GM18520 (cell line): ENCODE measurements around the gene CWC27.

ENCODE experiments used
- ATAC-seq: cut with Tn5 transposase; IDR thresholded peaks from one replicate; pipeline ENCODE4 v1.9.1; 2021; ENCODE audit not compliant: unreplicated experiment

The CWC27 gene

DNA sequence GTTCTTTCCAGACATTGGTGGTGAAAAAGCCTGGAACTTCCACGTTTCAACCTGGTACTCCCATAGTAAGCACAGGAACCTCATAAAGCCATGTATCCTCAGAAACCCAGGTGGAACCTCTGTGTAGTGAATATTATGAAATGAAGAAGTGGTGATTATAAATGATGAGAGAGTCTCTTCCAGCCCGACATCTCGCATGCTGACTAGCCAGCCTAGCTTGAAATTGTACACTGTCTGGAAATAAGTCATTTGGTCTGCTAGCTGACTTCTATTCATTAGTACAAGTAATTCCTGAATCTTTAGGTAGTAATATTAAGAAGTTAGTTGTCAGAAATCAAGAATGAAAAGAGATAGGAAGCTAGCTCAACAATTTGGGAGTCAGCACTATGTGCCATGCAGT lies 203.3 kb downstream of the CWC27 start:
- no peak for ATAC-seq

DNA sequence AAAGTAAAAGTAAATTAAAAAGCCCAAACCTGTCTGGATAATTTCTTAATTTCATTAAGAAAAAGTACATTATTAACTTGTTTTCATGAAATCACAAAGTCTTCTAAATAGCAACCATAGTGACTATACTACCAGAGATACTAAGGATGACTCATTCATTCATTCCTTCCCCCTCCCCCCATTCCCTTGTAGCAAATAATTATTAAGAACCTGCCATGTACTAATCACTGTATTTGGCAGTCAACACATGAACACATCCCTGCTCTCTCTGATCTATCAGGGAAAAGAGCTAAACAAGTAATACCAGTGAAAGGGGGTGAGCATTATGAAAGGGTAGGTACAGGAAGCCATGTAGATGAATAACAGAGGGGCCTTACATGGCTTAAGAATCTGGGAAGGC lies 203.9 kb downstream of the CWC27 start:
- no peak for ATAC-seq

DNA sequence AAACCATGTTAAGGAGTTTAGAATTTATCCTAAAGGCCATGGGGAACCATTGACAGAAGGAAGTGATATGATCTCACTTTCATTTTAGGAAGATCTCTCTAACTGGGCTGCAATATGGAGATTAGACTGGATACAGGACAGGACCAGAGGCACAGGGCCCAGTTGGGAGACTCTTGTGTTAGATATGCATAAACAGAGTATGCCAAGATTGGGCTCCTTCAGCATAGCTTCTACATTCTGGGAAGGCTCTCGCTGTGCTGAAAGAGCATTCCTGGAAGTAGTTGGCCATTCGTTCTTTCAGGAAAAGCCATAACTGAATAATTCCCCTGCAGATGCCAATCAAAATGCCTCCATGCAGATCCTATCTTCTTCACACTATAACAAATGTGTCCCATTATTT lies 204.5 kb downstream of the CWC27 start:
- no peak for ATAC-seq

DNA sequence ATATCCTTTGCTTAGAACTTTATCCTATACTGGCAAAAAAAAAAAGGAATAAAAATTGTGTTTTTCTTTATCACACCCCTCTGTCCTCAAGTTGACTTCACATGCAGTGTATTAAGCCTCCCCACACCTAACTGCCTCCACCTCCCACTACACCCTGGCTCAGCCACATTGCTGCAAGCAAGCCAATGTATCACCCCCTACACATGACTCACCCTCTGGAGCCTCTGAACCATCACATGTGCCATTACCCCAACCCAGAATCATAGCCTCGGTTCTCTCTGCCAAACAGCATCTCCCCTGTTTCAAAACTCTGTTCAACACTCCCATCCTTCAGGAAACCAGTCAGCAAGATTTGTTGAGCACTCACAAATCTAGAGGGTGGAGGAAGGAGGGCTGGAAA lies 209.0 kb downstream of the CWC27 start:
- no peak for ATAC-seq

DNA sequence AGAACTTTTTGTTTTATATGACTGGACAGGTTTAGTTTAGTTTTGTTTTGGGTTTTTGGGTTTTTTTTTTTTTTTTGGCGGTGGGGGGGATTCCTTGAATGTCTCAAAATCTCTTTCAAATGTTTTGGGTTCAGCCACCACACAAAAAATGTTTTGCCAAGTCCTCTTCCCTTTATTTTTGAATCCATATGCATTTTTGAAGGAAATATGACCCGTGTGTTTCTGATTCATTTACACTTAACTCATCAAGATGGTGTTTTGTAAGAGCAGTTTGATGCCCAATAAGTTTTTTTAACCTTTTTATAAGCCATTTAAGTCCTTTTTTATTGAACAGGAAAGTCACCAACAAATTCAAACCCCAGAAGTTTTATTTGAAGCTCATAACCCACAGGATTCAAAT lies 209.8 kb downstream of the CWC27 start:
- ATAC-seq, result no peak

DNA sequence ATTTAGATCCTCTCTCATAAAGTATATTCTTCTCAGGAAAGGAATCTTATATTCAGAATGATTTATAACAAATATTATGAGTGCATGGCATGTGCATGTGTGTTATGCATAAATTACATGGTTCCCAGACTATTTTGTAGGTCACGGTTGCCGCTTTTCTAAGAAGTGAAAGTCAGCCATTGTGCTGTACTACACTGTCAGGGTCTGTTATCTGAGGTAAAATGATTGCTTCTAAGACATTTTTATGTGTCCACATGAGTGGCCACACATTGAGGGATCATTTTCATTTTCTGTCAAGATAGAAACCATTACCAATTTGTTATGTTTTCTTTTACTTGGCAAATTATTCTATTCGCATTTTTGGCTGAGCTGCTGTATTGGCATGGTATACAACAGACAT lies 210.8 kb downstream of the CWC27 start:
- no peak for ATAC-seq

DNA sequence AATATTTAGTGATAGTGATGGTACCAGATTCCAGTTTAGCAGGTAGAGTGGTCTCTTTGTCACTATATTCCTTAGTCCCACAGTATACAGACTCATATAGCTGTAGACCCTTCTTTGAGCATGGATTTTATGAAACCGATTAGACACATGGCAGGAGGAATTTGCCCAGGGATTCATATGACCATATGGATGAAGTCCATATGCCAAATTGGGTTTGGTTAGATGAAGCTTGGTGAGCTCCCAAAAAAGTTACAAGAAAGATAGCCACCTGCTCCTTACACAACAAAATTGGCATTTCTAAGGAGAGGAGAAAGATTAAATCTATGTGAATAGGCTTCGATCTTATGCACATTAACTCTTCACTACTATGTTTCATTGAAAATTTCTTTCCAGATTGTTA lies 211.4 kb downstream of the CWC27 start:
- ATAC-seq, result no peak

DNA sequence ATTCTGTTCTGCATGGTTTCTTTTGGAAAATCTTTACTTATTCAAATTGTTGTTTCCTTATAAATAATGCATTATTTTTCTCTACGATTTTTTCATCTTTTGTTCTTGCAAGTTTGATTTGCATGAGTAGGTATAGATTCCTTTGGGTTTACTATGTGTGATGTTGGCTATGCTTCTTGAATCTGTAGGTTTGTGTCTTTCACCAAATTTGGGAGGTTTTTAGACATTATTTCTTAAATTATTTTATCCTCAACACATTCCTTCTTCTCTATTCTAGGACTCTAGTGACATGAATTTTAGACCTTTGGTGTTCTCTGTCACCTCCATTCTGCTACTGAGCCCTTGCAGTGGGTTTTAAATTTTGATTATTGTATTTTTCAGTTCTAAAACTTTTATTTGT lies 219.0 kb downstream of the CWC27 start:
- no peak for ATAC-seq

DNA sequence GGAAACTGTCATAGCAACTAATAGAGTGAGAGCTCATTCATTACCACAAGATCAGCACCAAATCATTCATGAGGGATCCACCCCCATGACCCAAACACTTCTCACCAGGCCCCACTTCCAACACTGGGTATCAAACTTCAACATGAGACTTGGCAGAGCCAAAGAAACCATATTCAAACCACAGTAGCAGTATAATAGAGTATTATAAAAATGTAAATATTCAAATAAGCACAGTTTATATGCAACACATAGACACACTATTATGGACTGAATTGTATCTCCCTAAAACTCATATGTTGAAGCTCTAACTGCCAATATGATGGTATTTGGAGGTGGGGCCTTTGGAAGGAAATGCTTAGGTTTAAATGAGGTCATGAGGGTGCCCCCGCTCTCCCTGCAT lies 240.5 kb downstream of the CWC27 start:
- ATAC-seq, result no peak

DNA sequence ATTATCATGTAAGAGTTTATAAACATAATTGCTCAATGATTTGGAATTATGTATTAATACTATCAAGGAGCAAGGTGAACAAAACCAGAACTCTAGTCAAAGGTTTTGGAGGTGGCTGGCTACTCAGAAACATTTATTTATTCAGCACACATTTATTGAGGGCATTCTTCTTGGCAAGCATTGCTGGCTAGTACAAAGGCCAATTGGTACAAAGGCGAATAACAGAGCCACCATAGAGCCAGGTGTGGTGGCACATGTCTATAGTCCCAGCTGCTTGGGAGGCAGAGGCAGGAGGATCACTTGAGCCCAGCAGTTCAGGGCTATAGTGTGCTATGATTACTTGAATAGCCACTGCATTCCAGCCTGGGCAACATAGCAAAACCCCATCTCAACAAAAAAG lies 242.1 kb downstream of the CWC27 start:
- no peak for ATAC-seq

DNA sequence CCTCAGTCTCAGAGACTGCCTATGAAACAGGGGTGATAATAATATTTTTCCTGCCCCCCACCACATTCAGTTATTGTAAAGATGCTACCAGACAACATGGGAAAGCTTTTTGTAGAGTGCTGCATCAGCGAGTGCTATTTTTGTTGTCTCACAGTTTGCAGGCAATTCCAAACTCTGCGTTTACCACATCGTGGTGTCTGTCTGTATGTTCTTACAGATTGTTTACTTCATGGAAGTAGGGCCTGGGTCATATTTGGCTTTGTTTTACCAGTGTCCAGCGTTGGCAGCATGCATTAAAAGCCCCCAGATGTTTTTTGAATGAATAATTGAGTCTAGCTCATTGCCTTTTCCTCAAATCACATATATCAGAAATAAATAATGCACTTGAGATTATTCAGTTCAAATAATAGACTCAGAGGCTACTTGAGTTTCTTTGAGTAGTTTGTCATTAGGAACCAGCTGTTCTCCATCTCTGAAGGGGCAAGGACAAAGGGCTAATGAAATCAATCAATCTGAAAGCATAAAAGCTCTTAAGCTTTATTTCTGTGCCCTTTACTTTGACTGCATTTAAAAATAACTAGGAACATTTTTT lies 243.7 kb downstream of the CWC27 start:
- no peak for ATAC-seq

DNA sequence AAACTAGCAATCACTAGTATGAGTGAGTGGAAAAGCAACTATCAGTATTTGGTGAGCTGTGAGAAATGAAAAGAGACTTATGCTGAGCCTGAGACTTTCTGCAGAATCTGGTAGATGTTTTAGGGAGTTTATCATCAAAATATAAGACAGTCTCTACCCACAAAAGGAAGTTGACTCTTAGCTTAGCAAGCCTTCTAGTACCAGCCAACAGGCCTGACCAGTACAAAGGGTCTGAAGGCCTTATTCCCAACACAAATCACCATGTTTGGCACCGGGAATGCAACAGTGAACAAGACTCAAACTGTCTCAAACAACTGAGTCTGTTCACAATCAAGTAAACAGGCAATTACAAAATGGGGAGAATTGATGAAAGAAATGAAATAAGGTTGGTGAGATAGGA lies 244.4 kb downstream of the CWC27 start:
- ATAC-seq, result no peak

DNA sequence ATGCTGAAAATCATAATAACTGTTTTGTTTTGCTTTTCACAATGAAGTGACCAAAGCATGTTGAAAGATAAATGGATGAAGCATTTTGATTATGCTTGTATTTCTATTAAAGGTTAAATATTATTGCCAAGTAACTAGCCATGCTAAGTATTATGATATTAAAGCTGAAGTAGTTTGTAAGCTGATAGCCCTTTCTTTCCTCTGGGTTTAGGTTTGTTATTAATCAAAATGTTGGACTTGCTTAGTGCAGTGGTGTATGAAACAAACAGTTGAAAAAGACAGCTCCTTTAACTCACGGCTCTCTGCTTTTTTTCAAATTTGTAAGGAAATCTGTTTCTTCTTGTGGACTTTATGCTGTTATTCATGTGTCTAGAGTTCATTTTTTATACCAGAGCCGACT lies 246.0 kb downstream of the CWC27 start:
- no peak for ATAC-seq

DNA sequence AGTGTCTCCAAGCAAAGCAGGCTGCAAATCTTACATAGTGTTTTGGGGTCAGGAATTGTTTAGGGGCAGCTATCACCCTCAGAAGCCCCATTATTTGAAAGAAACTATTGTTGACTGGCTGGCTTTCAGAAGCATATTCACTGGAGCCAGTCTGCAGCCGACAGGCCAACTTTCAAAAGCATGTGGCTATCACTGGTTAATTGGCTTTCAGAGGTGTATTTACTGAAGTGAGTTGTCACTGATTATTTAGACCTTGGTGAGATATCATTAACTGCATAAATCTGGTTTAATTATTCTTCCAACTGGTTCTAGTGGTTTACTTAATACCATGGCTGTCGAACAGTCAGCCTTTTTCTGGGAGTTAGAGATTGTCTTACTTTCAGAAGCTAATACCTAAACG lies 247.0 kb downstream of the CWC27 start:
- ATAC-seq, result no peak

DNA sequence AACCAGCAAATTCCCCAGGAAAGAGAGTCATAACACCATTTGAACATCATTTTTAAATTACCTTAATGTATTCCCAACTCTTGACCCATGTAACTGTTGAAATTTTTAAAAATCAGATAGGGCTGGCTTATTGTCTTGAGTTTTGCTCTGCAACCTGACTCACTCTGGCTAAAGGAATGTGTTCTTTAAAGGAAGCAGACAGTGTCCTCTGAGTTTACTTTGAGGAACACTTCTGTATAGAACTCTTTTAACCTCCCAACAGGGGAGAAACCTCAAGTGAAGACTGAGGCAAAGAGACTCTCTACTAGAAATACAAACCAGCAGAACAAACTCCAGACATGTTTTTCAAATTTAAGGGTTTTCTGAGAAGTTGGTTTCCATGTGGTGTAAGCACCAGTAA lies 248.9 kb downstream of the CWC27 start:
- no peak for ATAC-seq

DNA sequence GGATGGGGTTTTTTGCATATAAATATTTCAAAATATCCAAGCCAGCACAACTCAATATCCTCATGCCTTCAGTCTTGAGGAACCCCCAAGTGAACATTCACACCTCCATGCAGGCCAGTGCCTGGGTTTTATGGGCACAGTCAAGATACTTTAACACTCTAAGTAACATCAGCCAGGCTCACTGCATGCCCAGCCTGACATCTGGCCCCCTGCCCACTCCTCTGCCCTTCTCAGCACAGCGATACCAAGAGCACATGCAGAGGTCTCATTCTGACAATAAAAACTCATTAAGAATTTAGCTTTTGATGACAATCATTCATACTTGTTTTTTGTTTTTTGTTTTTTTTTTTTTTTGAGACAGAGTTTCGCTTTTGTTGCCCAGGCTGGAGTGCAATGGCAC lies 250.0 kb downstream of the CWC27 start:
- ATAC-seq, result no peak

DNA sequence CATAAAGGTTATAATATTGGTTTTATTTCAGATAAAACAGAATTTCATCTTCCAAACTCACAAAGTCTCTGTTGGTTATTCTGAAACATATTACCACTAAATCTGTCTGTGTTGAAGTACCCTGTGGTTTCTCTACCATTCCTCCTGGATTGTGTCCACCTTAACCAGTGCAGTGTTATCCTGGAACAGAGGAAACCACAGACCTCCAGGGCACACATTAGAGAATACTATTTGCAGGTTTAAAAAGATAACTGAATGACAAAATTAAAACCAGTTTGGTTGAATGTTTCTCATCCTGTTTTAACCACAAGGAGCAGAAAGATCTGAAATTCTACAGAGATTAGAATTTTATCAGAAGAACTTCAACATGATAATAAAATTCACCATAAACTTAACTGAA lies 251.8 kb downstream of the CWC27 start:
- no peak for ATAC-seq

DNA sequence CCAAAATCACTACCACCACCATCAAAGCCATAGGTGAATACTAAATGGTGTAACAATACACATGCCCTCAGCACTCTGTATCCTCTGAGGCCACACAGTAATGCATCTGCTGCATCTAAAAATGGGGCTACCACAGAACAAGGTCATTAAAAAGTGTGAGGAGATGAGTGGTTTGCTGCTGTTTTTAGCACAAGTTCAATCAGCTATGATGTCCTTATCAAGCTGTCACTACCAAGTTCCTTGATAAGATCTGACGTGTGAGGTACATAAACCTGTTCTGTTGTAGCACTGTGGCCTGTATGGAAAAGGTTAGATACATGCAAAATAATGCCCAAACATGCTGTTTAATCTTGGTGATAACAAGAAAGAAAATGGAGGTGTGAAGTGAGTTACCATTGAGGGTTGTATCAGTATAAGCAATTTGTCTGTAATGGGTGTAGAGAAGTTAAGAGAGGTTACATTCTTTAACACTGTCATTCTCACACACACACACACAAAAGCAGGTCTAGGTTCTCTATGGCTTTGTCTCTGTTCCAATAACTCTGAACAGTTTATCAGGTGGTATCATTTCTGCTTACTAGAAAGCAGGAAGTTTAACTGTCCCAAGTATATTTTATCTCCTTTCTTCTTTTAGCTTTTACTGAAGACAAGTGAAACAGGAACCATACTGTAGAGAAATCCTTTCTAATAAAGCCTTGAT lies 252.9 kb downstream of the CWC27 start:
- no peak for ATAC-seq

DNA sequence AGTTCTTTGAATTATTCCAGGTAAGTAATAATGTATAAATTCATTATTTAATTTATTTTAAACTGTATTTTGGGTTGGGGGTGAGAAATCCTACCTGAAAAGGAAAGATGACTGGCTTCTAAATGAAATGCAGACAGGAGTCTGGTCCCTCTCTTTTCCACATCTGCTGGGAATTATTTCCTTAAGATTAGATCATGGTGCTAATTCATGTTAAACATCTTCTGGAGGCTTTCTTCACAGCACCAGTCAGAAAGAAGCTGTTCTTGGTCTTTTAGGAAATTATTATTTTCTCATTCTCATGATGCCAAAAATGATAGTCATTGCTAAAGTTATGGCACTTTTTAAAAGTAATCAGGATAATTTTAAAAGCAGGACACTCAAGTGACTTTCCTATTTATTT lies 254.2 kb downstream of the CWC27 start:
- ATAC-seq, result no peak

DNA sequence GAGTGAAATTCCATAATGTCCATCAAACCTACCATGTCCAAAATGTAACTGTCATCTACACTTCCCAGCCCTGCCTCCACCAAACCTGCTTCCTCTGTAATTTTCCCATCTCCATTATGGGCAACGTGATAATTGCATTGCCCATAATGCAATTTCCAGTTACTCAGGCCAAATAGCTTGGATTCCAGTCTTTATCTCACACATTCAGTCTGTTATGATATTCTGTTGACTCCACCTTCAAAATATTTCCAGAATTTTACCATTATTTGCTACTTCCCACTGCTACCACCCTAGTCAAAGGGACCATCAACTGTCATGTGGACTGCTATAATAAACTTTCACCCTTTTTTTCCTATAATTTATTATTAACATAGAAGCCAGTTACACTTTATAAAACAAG lies 256.0 kb downstream of the CWC27 start:
- no peak for ATAC-seq

DNA sequence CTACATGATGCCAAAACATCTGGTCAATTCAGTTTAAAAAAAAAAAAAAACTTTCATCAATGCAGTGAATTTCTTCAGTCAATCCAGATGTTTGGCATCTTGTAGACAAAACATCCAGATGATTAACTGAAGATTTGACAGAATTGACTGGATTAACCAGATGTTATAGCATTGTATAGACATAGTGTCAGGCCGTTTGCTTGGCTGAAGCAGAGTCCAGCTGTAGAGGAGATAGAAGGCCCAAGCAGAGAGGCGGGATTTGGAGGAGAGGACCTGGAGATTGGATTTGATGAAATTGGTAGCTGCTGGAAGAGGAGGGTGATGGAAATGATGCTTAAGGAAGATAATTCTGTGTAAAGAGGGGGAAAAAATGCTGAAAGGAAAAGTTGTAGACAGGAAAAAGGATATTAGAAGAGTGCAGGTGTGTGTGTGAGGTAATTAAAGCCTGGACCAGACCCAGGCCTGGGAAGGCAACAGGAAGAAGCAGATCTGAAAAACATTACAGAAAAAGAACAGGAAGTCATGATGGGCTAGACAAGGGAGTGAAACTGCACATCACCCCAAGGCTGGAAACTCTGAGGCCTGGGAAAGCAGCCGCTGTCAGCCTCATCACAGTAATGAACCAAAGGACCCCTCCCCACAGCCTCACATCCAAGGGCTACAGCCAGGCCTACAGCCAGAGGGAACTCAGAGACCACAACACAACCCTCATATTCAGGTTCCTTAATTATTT lies 258.3 kb downstream of the CWC27 start:
- ATAC-seq, result no peak

DNA sequence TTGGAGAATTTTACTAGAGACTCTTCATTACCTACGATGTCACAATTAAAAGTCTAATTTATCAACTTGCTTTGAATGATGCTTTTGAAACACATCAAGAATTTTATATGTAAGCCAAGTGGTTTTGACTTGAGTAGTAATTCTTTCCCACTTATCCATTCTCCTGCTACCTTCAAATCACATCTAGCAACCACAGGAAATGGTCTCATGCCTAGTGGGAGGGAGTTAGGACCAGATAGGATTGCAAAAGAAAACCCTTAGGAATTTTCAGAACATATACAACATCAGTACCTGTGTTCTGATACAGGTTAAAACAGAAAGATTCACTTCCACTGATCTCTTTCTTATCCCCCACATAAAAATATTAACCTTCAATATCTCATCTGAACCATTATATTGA lies 260.4 kb downstream of the CWC27 start:
- no peak for ATAC-seq

DNA sequence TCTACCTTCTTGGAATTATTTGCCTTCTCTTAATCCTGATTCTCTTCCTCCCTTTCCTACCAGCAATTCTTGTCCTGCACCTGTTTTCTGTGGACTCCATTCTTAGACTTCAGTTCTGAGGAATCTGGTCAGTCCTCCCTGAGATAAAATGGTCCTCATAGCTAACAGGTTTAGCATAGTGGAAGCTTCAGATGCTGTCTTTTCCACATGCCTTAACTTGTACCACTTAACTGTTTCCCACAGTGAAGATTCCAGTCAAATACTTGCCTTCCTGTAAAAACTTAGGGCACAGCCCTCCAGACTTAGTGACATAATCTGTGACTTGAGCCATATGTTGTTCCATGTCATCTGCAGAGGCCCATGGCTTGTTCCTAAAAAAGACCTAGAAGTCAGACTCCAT lies 261.3 kb downstream of the CWC27 start:
- ATAC-seq, result no peak
